D721Med (cell line): Measurements from ENCODE around the gene C19orf73.

Source experiments
- DNase-seq: peaks from one replicate; pipeline ENCODE4 v3.0.0; 2011; ENCODE audit warnings: low spot score; ENCODE audit not compliant: insufficient read length
- FAIRE-seq: peaks from 2 replicates; lab custom pipeline; 2011; peaks lifted over from hg19 to GRCh38; lab: Jason Lieb, UNC
- CTCF ChIP-seq: IDR thresholded peaks from 2 replicates; pipeline ENCODE4 v1.5.1; 2012; ENCODE audit warnings: mild to moderate bottlenecking, control low read depth; ENCODE audit not compliant: insufficient read depth; ENCODE audit errors: missing control alignments

The C19orf73 gene

GRCh38 chr19:49070416-49070815 lies 48.5 kb downstream of the C19orf73 start:
- DNase-seq (no peak), FAIRE-seq (no peak)
- no peak for TF ChIP-seq CTCF

- TF ChIP-seq CTCF, result no peak
- FAIRE-seq (no peak), DNase-seq (no peak)
Measured at GRCh38 chr19:49069026-49069425, 49.9 kb downstream of the C19orf73 start.
